Measurements from ENCODE around the gene IFNAR1. TPM values are rescaled to one million over a fixed set of nuclear protein-coding genes. Genes with fewer than 3 reads are reported as not detected.
A peak's percentile ranks its signal among the peaks of the same experiment; 100 is the strongest.

IFNAR1 gene
- total and polyA plus RNA-seq, 2 donors (not counting 1 experiment from before 2014, with no cell fraction given) = 14.8 to 55.7 TPM

- intact Hi-C loops (cut with micrococcal nuclease) = no loop called here
- H3K36me3 ChIP-seq (replicated peaks in 1 of 2; ENCODE audit: control extremely low read depth in 1 of 2, control insufficient read depth in 1 of 2, extremely low read depth in 1 of 2, insufficient read depth in 2 of 2, low read length in 1 of 2) = no peaks in the 10 kb centered on the region
- TF ChIP-seq EZH2 (IDR thresholded peaks at IDR 0.05; ENCODE audit: borderline replicate concordance, insufficient read depth, low read depth, low read length, poor library complexity, severe bottlenecking) (no peak), CTCF (IDR thresholded peaks at IDR 0.05) (no peak)
- H3K4me3 ChIP-seq (ENCODE audit: control extremely low read depth in 1 of 5, extremely low read depth in 1 of 5, insufficient read depth in 1 of 5, low read depth in 2 of 5, low read length in 4 of 5) = peak overlapping the region in 1 of 5 experiments; percentile 32
- ATAC-seq (ENCODE audit: low read depth) = no peak
- peak overlapping the region; percentile 96 for H3K27ac ChIP-seq (ENCODE audit: low read length in 2 of 2)
- H2AFZ ChIP-seq (ENCODE audit: insufficient read depth, low read depth, low read length, poor library complexity, severe bottlenecking) = peak overlapping the region; percentile 11
- H3K27me3 ChIP-seq (replicated peaks in 1 of 4; ENCODE audit: control extremely low read depth in 1 of 4, control insufficient read depth in 3 of 4, insufficient read depth in 4 of 4, low read length in 3 of 4) = no peaks in the 10 kb centered on the region
- Mint-ChIP-seq H3K9me3 (ENCODE audit: insufficient read depth) (no peaks in the 10 kb centered on the region), H3K27ac (peak overlapping the region; percentile 94), H3K27me3 (no peaks in the 10 kb centered on the region), H3K4me1 (peaks cover 74% of the 10 kb centered on the region), H3K4me3 (no peak overlapping the region)
- no peaks in the 10 kb centered on the region for H4K20me1 ChIP-seq (ENCODE audit: control insufficient read depth, insufficient read depth, low read length, poor library complexity, severe bottlenecking)
- no peak overlapping the region for H3K9ac ChIP-seq (ENCODE audit: low read length)
- POLR2A ChIA-PET = interaction anchor here (1.1 to 3.0 kb wide), 5 partner anchors 11 to 24 kb away, joined by 3 to 27 read pairs (median 8); no protein-coding TSS in a partner anchor
- peaks cover 0 to 3% (median 0%) of the 10 kb centered on the region in 3 donors for H3K9me3 ChIP-seq (ENCODE audit: control extremely low read depth in 1 of 3, control insufficient read depth in 2 of 3, insufficient read depth in 1 of 3, low read length in 2 of 3)
- peak overlapping the region; percentile 83 for H3K4me2 ChIP-seq (replicated peaks; ENCODE audit: low read depth, low read length, poor library complexity, severe bottlenecking)
- peaks cover 2% of the 10 kb centered on the region for H3K79me2 ChIP-seq (ENCODE audit: control insufficient read depth, insufficient read depth, low read length)
- peaks cover 56 to 80% of the 10 kb centered on the region in 2 donors for H3K4me1 ChIP-seq (ENCODE audit: control insufficient read depth in 2 of 2, insufficient read depth in 2 of 2, low read length in 2 of 2)
- CTCF ChIA-PET = interaction anchor here (0.7 to 7.2 kb wide), 13 partner anchors 12 to 187 kb away, joined by 3 to 59 read pairs (median 4); no protein-coding TSS in a partner anchor
- no peak for DNase-seq
- 91% methylated on average over 8 of the region's 17 CpGs for WGBS (ENCODE audit: insufficient coverage)
Measured at GRCh38 chr21:33384841-33385331, 60.1 kb downstream of the IFNAR1 start.

GRCh38 chr21:33386222-33386784 is 61.5 kb downstream of the IFNAR1 start:
- Histone ChIP-seq H3K79me2 (ENCODE audit: control insufficient read depth, insufficient read depth, low read length) (peaks cover 4% of the 10 kb centered on the region), H3K36me3 (replicated peaks in 1 of 2; ENCODE audit: control extremely low read depth in 1 of 2, control insufficient read depth in 1 of 2, extremely low read depth in 1 of 2, insufficient read depth in 2 of 2, low read length in 1 of 2) (no peaks in the 10 kb centered on the region), H3K9ac (ENCODE audit: low read length) (no peak overlapping the region), H3K27ac (ENCODE audit: low read length in 2 of 2) (peak overlapping the region in 1 of 2 donors; percentile 39), H2AFZ (ENCODE audit: insufficient read depth, low read depth, low read length, poor library complexity, severe bottlenecking) (no peak overlapping the region), H3K9me3 (ENCODE audit: control extremely low read depth in 1 of 3, control insufficient read depth in 2 of 3, insufficient read depth in 1 of 3, low read length in 2 of 3) (peaks cover 0 to 3% (median 0%) of the 10 kb centered on the region in 3 donors), H4K20me1 (ENCODE audit: control insufficient read depth, insufficient read depth, low read length, poor library complexity, severe bottlenecking) (no peaks in the 10 kb centered on the region), H3K4me2 (replicated peaks; ENCODE audit: low read depth, low read length, poor library complexity, severe bottlenecking) (no peak overlapping the region), H3K27me3 (replicated peaks in 1 of 4; ENCODE audit: control extremely low read depth in 1 of 4, control insufficient read depth in 3 of 4, insufficient read depth in 4 of 4, low read length in 3 of 4) (no peaks in the 10 kb centered on the region), H3K4me1 (ENCODE audit: control insufficient read depth in 2 of 2, insufficient read depth in 2 of 2, low read length in 2 of 2) (peaks cover 42 to 66% of the 10 kb centered on the region in 2 donors), H3K4me3 (ENCODE audit: control extremely low read depth in 1 of 5, extremely low read depth in 1 of 5, insufficient read depth in 1 of 5, low read depth in 2 of 5, low read length in 4 of 5) (no peak overlapping the region)
- CTCF ChIA-PET = interaction anchor here (1.4 to 7.2 kb wide), 6 partner anchors 10 to 189 kb away, joined by 3 to 59 read pairs (median 10); no protein-coding TSS in a partner anchor
- no peak for ATAC-seq (ENCODE audit: low read depth)
- POLR2A ChIA-PET = interaction anchor here (1.6 to 3.0 kb wide), 3 partner anchors 11 to 25 kb away, joined by 3 to 8 read pairs (median 4); no protein-coding TSS in a partner anchor
- no CpG with 5 or more reads among the region's 6 CpGs for WGBS (ENCODE audit: insufficient coverage)
- Mint-ChIP-seq H3K9me3 (ENCODE audit: insufficient read depth) (no peaks in the 10 kb centered on the region), H3K4me3 (no peak overlapping the region), H3K4me1 (peaks cover 63% of the 10 kb centered on the region), H3K27me3 (no peaks in the 10 kb centered on the region), H3K27ac (peak overlapping the region; percentile 53)
- no peak for TF ChIP-seq EZH2 (IDR thresholded peaks at IDR 0.05; ENCODE audit: borderline replicate concordance, insufficient read depth, low read depth, low read length, poor library complexity, severe bottlenecking)
- no peak for TF ChIP-seq CTCF (IDR thresholded peaks at IDR 0.05)
- no peak for DNase-seq
- intact Hi-C loops (cut with micrococcal nuclease) = no loop called here
